PC-3 (cell line): Measurements from ENCODE around the gene MBD3.

Experiments
- EZH2 ChIP-seq: fragments of 300-600 bp; sonication (generic); IDR thresholded peaks from one replicate; pipeline ENCODE4 v1.6.1; 2017; ENCODE audit warnings: antibody characterized with exemption, mild to moderate bottlenecking, low read length; ENCODE audit not compliant: unreplicated experiment
- EZH2phosphoT487 ChIP-seq: fragments of 300-600 bp; sonication (generic); IDR thresholded peaks from 2 replicates; pipeline ENCODE4 v1.6.1; 2018; ENCODE audit warnings: mild to moderate bottlenecking, antibody characterized with exemption, low read length, borderline replicate concordance
- TF ChIP-seq, protein P1 (sequence below): fragments of 300-600 bp; sonication (generic); conservative IDR thresholded peaks from 2 replicates; pipeline ENCODE4 v1.5.1; 2017; ENCODE audit warnings: antibody characterized with exemption, low read depth, mild to moderate bottlenecking, low read length

DNA sequence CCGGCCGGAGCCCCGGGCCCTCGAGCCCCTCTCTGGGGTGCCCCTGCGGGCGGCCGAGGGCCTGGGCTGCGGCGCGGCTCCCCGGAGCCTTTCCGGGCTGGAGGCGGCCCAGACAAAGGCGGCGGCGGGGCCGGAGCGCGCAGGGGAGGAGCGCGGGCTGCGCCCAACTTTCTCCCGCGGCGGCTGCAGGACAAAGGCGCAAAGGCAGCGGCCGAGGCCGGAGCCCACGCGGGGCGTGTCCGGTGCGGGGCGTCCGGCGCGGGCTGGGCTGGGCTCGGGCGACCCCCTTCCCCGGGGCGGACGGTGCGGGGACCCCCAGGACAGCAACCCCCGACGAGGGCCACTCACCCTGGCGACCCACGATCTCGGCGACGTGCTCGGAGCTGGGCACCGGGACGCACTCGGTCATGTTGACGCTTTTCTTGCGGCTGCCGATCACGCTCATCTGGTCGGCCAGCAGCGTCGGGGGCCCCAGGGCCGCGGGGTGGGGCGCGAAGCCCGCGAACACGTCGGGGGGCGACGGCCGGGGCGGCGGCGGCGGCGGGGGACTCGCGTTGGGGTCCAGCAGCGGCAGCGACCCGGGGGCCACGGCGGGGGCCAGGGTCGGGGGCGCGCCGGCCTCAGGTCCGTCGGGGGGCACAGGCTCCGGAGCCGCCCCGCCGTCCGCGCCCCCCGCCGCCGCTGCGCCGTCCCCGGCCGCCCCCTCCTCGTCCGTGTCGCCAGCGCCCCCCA, 25.4 kb downstream of the MBD3 start:
- TF ChIP-seq, protein P1, sequence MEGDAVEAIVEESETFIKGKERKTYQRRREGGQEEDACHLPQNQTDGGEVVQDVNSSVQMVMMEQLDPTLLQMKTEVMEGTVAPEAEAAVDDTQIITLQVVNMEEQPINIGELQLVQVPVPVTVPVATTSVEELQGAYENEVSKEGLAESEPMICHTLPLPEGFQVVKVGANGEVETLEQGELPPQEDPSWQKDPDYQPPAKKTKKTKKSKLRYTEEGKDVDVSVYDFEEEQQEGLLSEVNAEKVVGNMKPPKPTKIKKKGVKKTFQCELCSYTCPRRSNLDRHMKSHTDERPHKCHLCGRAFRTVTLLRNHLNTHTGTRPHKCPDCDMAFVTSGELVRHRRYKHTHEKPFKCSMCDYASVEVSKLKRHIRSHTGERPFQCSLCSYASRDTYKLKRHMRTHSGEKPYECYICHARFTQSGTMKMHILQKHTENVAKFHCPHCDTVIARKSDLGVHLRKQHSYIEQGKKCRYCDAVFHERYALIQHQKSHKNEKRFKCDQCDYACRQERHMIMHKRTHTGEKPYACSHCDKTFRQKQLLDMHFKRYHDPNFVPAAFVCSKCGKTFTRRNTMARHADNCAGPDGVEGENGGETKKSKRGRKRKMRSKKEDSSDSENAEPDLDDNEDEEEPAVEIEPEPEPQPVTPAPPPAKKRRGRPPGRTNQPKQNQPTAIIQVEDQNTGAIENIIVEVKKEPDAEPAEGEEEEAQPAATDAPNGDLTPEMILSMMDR: no peak
- TF ChIP-seq EZH2 (no peak), EZH2phosphoT487 (no peak)
